Natural killer cell (primary cell): ENCODE results near the gene OR51L1. TPM values are rescaled to one million over a fixed set of nuclear protein-coding genes. Genes with fewer than 3 reads are reported as not detected.

Experiments used
- ATAC-seq, 3 donors: fragments of 150-1000 bp in 2 of 3; fragments of 200-7000 bp in 1 of 3; cut with Tn5 transposase; 1 replicate in 1 of 3; 2 replicates in 2 of 3; pipeline ENCODE4 v1.10.0; 2021; ENCODE audit warnings: mild to moderate bottlenecking in 2 of 3, moderate library complexity in 2 of 3
- DNase-seq, 2 donors: peaks; one replicate each; pipeline versions ENCODE4 v3.0.0 to v3.0.0-alpha.2; 2013 to 2021; ENCODE audit warnings: mixed read lengths in 1 of 2
- H3K27ac ChIP-seq: one replicate; pipeline ENCODE4 v1.5.1; 2013; ENCODE audit warnings: mild to moderate bottlenecking, low read length
- H3K27me3 ChIP-seq: one replicate; pipeline ENCODE4 v1.6.1; 2013; ENCODE audit warnings: low read length; ENCODE audit not compliant: control insufficient read depth, insufficient read depth
- H3K36me3 ChIP-seq: one replicate; pipeline ENCODE4 v1.6.1; 2013; ENCODE audit warnings: low read length; ENCODE audit not compliant: control insufficient read depth, insufficient read depth
- H3K4me1 ChIP-seq: one replicate; pipeline ENCODE4 v1.6.1; 2013; ENCODE audit warnings: low read length; ENCODE audit not compliant: control insufficient read depth, insufficient read depth
- H3K4me3 ChIP-seq: one replicate; pipeline ENCODE4 v1.5.1; 2013; ENCODE audit warnings: low read length
- H3K9me3 ChIP-seq: one replicate; pipeline ENCODE4 v1.6.1; 2013; ENCODE audit warnings: low read length; ENCODE audit not compliant: control insufficient read depth, insufficient read depth
- H3K27ac Mint-ChIP-seq, 2 donors: one replicate each; pipeline ENCODE4 v1.8.0; 2022; ENCODE audit warnings: mild to moderate bottlenecking in 2 of 2, mixed read lengths in 2 of 2, moderate library complexity in 1 of 2
- H3K27me3 Mint-ChIP-seq, 2 donors: one replicate each; pipeline ENCODE4 v1.8.0; 2022; ENCODE audit warnings: low read depth in 2 of 2, mixed read lengths in 2 of 2
- H3K36me3 Mint-ChIP-seq: one replicate; pipeline ENCODE4 v1.8.0; 2022; ENCODE audit warnings: mixed read lengths
- H3K4me1 Mint-ChIP-seq, 2 donors: one replicate each; pipeline ENCODE4 v1.8.0; 2022; ENCODE audit warnings: mixed read lengths in 2 of 2
- H3K4me3 Mint-ChIP-seq: one replicate; pipeline ENCODE4 v1.8.0; 2022; ENCODE audit warnings: mild to moderate bottlenecking, moderate library complexity, mixed read lengths
- H3K9me3 Mint-ChIP-seq, 2 donors: one replicate each; pipeline ENCODE4 v1.8.0; 2022; ENCODE audit warnings: mixed read lengths in 2 of 2
- WGBS: methylation state at CpG from one replicate; pipeline ENCODE4 v1.1.7; 2013; ENCODE audit warnings: missing lambda C conversion rate; ENCODE audit not compliant: insufficient coverage; 5-methylcytosine and 5-hydroxymethylcytosine counted together
- intact Hi-C: fragments of 100-400 bp; cut with micrococcal nuclease; formaldehyde crosslinking; loops from one replicate; pipeline ENCODE4 v1.14.2; 2022
- total RNA-seq, 4 donors: library from RNA; stranded (reverse); fragments of 120-200 nt in 1 of 4; gene quantifications; one replicate each; pipeline versions ENCODE4 v1.2.3 to v1.2.4, GENCODE V29; 2013 to 2022
- TF ChIP-seq, protein P1 (sequence below): fragments of 200-600 bp; IDR thresholded peaks from one replicate; pipeline ENCODE4 v1.8.0; 2022; ENCODE audit warnings: antibody characterized with exemption

The OR51L1 gene
- total RNA-seq, 3 donors from 2014 or later (not counting 1 experiment from before 2014, with no cell fraction given): not detected

DNA sequence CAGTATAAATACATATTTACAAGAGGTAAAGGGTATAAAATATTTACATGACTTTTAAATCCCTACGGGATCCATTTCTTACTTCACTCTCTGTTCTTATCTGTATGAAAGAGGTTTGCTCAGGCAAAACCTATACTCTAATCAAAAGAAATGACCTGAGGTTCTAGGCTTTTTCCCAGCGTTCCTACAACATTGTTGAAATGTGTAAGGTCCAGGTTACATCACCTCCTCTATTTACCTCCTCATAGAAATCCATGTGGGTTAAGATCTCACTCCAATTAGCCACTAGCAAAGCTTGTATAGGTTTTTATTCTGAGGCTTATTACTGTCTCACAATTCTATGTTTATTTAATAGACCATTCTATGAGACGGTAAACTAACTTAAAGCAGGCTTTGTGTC is 12.0 kb upstream of the OR51L1 start:
- Histone ChIP-seq H3K4me1 (no peaks in the 10 kb centered on the region), H3K4me3 (no peak overlapping the region), H3K9me3 (no peaks in the 10 kb centered on the region), H3K27me3 (no peaks in the 10 kb centered on the region), H3K36me3 (no peaks in the 10 kb centered on the region), H3K27ac (no peak overlapping the region)
- ATAC-seq: no peak
- no peak for DNase-seq
- intact Hi-C loops: no loop called here
- Mint-ChIP-seq H3K4me1 (no peaks in the 10 kb centered on the region), H3K4me3 (no peak overlapping the region), H3K27ac (no peak overlapping the region), H3K27me3 (peaks cover 0 to 2% of the 10 kb centered on the region in 2 donors), H3K36me3 (no peaks in the 10 kb centered on the region), H3K9me3 (peaks cover 2 to 4% of the 10 kb centered on the region in 2 donors)
- TF ChIP-seq, protein P1, sequence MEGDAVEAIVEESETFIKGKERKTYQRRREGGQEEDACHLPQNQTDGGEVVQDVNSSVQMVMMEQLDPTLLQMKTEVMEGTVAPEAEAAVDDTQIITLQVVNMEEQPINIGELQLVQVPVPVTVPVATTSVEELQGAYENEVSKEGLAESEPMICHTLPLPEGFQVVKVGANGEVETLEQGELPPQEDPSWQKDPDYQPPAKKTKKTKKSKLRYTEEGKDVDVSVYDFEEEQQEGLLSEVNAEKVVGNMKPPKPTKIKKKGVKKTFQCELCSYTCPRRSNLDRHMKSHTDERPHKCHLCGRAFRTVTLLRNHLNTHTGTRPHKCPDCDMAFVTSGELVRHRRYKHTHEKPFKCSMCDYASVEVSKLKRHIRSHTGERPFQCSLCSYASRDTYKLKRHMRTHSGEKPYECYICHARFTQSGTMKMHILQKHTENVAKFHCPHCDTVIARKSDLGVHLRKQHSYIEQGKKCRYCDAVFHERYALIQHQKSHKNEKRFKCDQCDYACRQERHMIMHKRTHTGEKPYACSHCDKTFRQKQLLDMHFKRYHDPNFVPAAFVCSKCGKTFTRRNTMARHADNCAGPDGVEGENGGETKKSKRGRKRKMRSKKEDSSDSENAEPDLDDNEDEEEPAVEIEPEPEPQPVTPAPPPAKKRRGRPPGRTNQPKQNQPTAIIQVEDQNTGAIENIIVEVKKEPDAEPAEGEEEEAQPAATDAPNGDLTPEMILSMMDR: no peak
- WGBS: 75% methylated on average over 1 of the region's 3 CpGs

GRCh38 chr11:4983841-4984240 is 10.8 kb upstream of the OR51L1 start:
- no peak overlapping the region for H3K27ac Mint-ChIP-seq
- no peak overlapping the region for H3K4me3 Mint-ChIP-seq
- no peaks in the 10 kb centered on the region for H3K27me3 Mint-ChIP-seq
- ATAC-seq: no peak
- H3K9me3 Mint-ChIP-seq: peaks cover 2% of the 10 kb centered on the region in 2 donors
- 80% methylated on average over 6 of the region's 6 CpGs for WGBS
- intact Hi-C loops: no loop called here
- no peaks in the 10 kb centered on the region for H3K4me1 Mint-ChIP-seq
- Histone ChIP-seq H3K36me3 (no peaks in the 10 kb centered on the region), H3K9me3 (no peaks in the 10 kb centered on the region), H3K4me3 (no peak overlapping the region), H3K4me1 (no peaks in the 10 kb centered on the region), H3K27ac (no peak overlapping the region), H3K27me3 (no peaks in the 10 kb centered on the region)
- TF ChIP-seq, protein P1: no peak
- no peaks in the 10 kb centered on the region for H3K36me3 Mint-ChIP-seq
- no peak for DNase-seq

DNA sequence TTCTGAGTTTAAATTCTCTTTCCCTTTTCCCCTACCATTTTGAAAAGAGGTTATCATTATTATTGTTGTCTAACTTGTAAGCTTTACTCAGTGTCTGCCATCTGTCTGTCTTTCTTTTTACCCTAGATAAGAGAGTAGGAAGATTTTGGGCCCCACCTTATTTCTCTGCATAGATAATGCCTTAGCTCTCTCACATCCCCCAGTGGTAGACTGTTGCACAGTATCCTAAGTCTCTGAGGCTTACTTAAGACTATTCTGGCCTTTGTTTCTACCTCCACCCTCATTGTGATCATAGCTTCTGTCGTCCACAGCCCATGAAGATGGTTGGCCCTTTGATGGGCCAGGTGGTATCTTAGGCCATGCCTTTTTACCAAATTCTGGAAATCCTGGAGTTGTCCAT is 3.6 kb upstream of the OR51L1 start:
- no peaks in the 10 kb centered on the region for H3K9me3 ChIP-seq
- intact Hi-C loops: no loop called here
- DNase-seq (no peak), ATAC-seq (no peak)
- H3K27me3 ChIP-seq: no peaks in the 10 kb centered on the region
- H3K4me3 Mint-ChIP-seq: no peak overlapping the region
- H3K27ac Mint-ChIP-seq: no peak overlapping the region
- no peaks in the 10 kb centered on the region for H3K4me1 Mint-ChIP-seq
- no peaks in the 10 kb centered on the region for H3K27me3 Mint-ChIP-seq
- no peaks in the 10 kb centered on the region for H3K36me3 Mint-ChIP-seq
- H3K9me3 Mint-ChIP-seq: peaks cover 2% of the 10 kb centered on the region in 2 donors
- TF ChIP-seq, protein P1: no peak
- no peaks in the 10 kb centered on the region for H3K36me3 ChIP-seq
- H3K4me1 ChIP-seq: no peaks in the 10 kb centered on the region
- 65% methylated on average over 1 of the region's 1 CpG for WGBS
- H3K27ac ChIP-seq: no peak overlapping the region
- H3K4me3 ChIP-seq: no peak overlapping the region
